PFSK-1 (cell line): ENCODE measurements around the gene PRPF40B.

ENCODE experiments used
- FOXP2 ChIP-seq: optimal IDR thresholded peaks from 2 replicates; pipeline ENCODE3; 2011; ENCODE audit warnings: borderline replicate concordance, control low read depth, inconsistent platforms; ENCODE audit not compliant: insufficient read depth; ENCODE audit errors: extremely low read length, extremely low read depth
- POLR2AphosphoS5 ChIP-seq: IDR thresholded peaks from 2 replicates; pipeline ENCODE4 v1.6.1; 2012; ENCODE audit warnings: low read depth, mild to moderate bottlenecking, control low read depth, low read length, moderate library complexity
- REST ChIP-seq, 2 experiments: IDR thresholded peaks; 2 replicates each; pipeline versions ENCODE4 v1.6.1 to v1.8.0; 2011 to 2012; ENCODE audit warnings: low read depth in 2 of 2, low read length in 2 of 2, control low read depth in 1 of 2, inconsistent platforms in 1 of 2, mild to moderate bottlenecking in 1 of 2, moderate library complexity in 1 of 2; ENCODE audit not compliant: insufficient read depth in 1 of 2
- SIN3A ChIP-seq: IDR thresholded peaks from 2 replicates; pipeline ENCODE4 v1.6.1; 2012; ENCODE audit warnings: mild to moderate bottlenecking, low read length, moderate library complexity, borderline replicate concordance; ENCODE audit not compliant: insufficient read depth

GRCh38 chr12:49667325-49668090 is 44.1 kb downstream of the PRPF40B start:
- no peak for TF ChIP-seq REST (IDR thresholded peaks at IDR 0.05; ENCODE audit: insufficient read depth in 1 of 2, low read depth in 2 of 2, low read length in 2 of 2)
- no peak for TF ChIP-seq POLR2AphosphoS5
- TF ChIP-seq FOXP2, result no peak
- no peak for TF ChIP-seq SIN3A
